ENCODE data around the gene DGAT2L6.

GRCh38 chrX:70132877-70133302, 44.4 kb upstream of the DGAT2L6 start:
- no peak for TF ChIP-seq CTCF (IDR thresholded peaks at IDR 0.05; ENCODE audit: insufficient read depth, low read length, poor library complexity, severe bottlenecking)
- TF ChIP-seq EZH2phosphoT487 (conservative IDR thresholded peaks at IDR 0.05; ENCODE audit: low read length) = no peak

Measured in SU-DHL-6 (cell line).